Stimulated activated CD4-positive, alpha-beta T cell treated with anti-CD3 and anti-CD28 coated beads, Interleukin-1b, Interleukin-23, amount 100 ng/mL, for 4 hours (primary cell): Measurements from ENCODE around the gene PALB2.

Experiments used
- DNase-seq, 2 donors: peaks; one replicate each; pipeline ENCODE4 v3.0.0-alpha.2; 2020; ENCODE audit warnings: low read depth in 2 of 2

Gene PALB2

DNA sequence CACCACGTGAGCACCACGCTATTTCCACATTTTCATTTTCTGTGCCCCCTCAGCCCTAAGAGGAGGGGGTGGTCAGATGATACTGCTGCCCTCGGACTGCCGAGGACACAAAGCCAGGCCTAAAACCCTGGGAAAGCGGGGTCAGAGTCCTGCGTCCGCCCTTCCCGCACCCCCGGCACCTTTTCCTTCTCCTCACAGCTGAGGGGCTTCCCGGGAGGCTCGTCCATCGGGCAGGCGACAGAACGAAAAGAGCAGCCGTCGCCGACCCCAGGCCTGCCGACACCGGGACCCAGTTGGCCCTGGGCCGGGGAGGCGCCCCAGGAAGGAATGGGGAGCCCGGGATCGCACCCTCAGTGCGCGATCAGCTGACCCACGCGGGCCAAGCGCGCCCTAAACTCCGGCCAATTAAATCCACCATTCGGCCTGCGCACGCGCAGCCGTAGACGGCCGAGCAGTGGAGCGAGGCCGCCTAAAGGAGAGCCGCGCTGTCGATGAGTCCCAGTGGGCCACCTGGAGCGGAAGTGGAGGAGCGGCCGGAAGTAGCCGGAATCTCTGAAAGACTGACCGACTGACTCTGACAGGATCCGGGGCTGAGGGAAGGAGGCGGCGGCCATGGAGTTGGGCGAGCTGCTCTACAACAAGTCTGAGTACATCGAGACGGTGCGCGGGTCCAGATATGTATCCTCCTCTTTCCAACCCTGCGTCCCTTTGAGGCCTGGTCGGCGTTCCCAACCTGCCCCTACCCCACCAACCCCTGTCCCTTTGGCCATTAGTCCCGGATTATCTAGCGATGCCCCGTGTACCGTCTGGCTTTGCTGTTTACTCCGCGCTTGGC, at the start of gene PALB2, which contains the start of gene DCTN5:
TSS of gene PALB2 (minus strand) at position 380 of the 835 bp plus-strand sequence. CDS start at position 227, 153 bp downstream.
TSS of gene DCTN5 (plus strand) at position 536 of the 835 bp plus-strand sequence. CDS start at position 613, 77 bp downstream.
- DNase-seq = peak; percentile 69 to 77

DNA sequence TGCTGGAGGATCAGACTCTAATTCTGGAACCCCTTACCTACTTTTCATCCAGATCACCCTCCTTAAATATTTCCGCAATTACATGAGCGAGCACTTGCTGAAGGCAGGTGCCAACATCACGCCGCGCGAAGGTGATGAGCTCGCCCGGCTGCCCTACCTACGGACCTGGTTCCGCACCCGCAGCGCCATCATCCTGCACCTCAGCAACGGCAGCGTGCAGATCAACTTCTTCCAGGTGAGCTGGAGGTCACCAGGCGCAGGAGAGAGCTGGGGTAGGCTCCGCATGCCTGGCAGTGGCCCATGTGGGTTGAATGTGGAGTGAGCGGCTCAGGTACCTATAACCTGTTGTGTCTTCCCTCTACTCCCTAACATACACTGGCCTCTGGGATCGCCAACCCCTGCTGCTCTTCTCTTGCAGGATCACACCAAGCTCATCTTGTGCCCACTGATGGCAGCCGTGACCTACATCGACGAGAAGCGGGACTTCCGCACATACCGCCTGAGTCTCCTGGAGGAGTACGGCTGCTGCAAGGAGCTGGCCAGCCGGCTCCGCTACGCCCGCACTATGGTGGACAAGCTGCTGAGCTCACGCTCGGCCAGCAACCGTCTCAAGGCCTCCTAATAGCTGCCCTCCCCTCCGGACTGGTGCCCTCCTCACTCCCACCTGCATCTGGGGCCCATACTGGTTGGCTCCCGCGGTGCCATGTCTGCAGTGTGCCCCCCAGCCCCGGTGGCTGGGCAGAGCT, 48.5 kb upstream of the PALB2 start:
- no peak for DNase-seq

DNA sequence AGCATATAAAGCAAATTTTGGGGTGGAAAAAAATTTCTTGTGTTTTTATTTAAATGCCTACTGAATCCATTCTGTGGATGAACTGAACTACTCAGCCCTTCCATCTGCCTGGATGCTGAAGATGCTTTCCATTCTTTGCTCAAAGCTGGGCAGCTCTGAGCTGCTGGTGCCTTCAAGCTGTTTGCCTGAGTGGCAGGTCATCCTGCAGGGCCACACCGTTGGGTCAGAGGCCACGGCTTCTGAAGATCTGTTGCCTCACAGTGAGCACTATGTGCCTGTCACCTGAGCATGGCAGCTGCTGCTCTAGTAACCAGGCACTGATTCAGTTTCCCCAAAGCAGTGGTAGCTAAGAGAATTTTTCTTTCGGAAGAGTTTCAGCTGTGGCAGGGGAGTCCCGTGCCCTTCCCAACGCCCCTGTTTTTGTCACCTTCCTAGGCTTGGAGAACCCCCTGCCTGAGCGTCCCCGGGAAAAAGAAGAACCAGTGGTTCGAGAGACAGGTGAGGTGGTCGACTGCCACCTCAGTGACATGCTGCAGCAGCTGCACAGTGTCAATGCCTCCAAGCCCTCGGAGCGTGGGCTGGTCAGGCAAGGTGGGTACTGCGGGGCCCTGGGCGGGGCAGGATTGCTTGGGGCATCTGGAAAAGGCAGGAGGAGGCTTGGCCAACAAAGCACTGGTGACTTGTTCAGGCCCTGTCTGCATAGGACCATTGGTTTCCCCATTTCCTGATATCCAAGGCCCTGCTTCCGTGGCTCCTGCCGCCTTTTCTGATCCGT, 46.1 kb upstream of the PALB2 start:
- DNase-seq = no peak

DNA sequence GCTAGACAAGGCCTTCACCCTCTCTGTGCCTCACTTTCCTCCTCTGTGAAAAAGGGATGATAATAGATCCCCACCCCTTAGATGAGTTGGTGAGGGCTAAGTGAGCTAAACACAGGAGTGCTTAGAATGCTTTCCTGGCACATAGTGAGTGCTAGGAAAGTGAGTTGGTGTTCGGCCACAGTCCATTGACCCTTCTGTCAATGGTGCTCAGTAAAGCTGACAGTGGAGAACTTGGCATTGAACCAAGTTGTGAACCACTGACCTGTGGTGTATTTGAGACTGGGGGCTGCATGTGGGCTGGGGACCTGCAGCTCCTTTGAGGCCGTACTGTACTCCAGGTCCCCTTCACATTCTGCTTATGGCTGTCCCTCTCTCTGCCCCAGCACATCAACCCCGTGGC, 42.4 kb upstream of the PALB2 start:
- DNase-seq = no peak

DNA sequence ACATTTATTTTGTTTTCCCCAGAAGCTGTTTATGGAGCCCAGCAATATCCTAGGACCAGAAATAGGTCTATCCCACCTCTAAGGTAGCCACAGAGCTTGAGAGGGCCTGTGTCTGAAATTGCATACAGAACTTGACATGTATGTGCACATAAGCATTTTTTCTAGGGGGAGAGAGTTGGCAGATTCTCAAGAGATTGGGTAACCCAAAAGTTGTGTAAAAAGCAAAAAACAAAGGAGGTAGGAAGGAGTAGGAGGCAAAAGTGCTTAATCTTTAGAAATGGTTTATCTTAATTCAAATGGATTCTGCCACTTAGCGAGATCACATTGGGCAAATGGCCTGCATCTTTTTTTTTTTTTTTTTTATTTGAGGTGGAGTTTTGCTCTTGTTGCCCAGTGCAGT, 41.1 kb upstream of the PALB2 start:
- DNase-seq = no peak

DNA sequence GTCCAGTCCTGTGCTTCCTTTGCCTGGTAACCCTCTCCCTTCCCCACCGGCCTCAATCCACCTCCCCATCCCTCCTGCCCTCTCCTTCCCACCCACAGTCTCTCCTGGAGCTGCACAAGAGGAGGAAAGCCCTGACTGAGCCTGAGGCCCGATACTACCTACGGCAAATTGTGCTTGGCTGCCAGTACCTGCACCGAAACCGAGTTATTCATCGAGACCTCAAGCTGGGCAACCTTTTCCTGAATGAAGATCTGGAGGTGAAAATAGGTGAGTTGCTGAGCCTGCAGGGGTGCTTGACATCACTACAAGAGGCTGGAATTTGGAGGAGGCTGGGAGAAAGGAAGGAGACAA, 38.9 kb upstream of the PALB2 start:
- no peak for DNase-seq

DNA sequence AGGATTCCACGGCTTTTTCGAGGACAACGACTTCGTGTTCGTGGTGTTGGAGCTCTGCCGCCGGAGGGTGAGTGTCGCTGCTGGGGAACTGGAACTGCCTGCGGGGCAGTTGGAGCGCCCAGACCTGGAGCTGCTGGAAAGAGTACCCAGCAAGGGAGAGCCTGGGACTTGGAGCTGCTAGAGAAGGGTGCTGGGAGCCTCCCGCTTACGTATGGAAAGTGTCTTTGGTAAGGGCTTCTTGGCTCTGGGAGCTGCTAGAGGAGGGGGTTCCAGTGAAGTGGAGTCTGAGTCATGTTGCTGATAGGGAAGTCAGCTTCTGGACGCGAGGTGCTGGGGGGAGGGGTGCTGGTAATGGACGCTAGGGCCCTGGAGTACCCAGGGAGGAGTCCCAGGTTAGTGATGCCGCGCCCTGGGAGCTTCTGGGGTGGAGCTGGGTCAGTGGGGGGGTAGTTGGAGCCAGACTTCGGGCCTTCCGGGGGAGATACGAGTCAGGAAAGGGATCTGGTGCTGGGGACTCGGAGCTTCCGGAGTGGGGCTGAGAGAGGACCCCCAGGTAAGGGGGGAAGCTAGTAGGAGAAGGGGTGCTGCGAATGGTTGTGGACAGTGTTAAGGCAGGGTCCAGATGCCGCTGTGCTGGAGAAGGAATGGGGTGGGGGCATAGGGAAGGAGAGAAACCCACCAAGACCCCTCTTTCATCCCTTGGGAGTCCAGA, 38.3 kb upstream of the PALB2 start:
- no peak for DNase-seq

DNA sequence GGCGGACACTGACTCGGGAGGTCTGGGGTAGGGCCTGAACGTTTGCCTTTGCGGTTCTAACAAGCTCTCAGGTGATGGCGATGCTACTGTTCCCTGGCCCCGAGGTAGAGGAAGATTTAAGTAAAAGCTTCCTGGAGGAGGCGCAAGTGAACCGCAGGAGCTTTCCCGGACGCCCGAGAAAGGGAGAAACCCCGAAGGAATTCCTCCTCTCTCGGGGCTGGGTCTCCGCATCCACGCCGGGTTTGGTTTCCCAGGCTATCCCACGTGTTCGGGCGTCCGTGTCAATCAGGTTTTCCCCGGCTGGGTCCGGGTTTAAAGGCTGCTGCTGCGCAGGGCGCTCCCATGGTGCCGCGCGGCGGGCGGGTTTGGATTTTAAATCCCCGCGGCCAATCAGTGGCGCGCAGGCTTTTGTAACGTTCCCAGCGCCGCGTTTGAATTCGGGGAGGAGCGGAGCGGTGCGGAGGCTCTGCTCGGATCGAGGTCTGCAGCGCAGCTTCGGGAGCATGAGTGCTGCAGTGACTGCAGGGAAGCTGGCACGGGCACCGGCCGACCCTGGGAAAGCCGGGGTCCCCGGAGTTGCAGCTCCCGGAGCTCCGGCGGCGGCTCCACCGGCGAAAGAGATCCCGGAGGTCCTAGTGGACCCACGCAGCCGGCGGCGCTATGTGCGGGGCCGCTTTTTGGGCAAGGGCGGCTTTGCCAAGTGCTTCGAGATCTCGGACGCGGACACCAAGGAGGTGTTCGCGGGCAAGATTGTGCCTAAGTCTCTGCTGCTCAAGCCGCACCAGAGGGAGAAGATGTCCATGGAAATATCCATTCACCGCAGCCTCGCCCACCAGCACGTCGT, 37.5 kb upstream of the PALB2 start, which contains the start of gene PLK1:
TSS of gene PLK1 (plus strand) at position 460 of the 844 bp plus-strand sequence. CDS start at position 504, 44 bp downstream.
- DNase-seq = peak; percentile 49 to 68

DNA sequence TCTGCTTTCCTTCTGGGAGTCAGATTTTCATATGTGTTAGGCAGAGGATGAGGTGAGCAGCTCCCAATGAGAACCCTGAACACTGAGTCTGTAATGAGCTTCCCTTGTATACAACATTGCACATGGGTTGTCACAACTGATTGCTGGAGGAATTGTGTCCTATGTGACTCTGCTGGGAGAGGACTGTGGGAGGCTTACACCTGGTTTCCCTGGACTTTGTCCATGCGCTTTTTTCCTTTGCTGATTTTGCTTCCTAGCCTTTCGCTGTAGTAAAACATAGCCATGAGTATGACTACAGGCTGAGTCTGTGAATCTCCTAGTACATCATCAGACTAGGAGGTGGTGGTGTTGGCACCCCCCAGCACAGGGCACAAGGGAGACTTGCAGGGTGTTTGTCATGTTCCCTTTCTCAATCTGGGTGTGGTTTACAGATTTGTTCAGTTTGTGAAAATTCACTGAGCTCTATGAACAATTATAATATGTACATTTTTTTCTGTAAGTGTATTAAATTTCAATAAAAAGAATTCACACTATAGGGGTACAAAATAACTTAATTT, 35.9 kb upstream of the PALB2 start:
- no peak for DNase-seq

DNA sequence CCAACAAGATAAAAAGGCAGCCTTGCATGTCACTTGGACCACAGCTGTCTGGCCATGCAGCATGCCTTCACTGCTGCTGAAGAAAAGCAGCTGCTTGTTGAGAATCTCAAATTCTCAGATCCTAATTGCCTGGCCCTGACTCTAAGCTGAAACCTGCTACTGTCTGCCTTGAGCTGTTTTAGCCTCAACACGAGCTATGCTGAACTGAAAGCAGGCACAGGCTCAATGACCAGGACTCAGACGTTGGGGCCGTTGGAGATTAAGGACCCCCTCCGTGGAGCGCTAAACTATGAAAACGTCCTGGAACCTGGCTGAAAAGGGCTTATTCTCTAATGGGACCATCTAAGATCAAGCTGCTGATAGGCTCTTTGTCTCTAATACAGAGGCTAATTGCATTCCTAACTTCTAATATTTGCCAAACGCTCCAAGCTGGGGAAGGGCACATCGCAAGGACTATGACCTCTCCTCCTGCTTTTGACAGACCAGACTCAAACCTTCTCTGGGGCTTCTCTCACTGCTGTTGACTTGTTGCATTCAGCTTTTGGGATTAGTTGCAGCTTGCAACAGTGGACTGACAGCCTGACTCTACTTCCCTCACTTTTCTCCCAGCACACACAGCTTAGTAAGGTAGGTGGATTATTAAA, 33.0 kb upstream of the PALB2 start:
- no peak for DNase-seq

DNA sequence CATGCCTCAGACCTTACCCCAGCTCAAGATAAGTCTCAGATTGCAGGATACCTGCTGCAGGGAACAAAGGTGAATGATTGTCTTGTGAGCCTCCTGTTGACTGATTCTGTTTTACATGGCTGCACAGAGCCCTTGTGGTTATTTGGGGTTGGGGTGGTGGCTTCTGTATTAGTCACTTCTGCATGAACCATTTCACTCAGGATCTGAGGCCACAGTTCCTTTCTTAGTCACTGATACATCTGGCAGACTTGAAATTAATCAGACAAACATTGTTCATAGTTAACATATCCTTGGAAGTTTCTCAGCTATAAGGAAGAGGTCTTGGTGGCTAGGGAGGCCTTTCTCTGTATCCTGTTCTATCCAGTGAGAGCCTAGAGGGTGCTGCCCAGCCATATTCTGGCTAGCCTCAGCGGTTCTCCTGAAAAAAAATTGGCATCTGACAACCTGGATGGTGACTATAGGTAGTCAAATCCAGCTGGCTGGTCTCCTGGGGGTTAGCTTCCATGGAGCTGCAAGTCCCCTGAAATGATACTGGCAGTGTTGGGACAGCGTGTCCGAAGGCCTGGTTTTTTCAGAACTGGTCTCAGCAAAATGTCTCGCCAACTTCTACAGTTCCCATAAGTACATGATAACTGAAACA, 29.1 kb upstream of the PALB2 start:
- DNase-seq = no peak

DNA sequence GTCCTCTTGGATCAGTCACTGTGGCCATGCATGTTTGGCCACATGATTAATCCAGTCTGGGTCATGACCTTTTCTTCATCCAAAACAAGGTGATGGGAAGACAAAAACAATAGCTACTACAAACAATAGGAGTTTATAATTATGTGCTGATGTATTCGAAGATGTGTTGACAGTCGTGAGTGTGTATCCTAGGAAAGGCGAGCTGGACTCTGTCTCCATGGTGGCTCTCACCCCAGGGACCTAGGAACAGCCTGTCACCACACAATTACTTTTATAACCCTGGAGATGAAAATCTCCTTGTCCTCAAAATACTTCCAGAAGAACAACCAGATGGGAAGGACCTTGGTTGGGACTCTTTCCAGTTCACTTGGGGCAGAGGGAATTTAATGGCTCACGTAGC, 27.8 kb upstream of the PALB2 start:
- no peak for DNase-seq

DNA sequence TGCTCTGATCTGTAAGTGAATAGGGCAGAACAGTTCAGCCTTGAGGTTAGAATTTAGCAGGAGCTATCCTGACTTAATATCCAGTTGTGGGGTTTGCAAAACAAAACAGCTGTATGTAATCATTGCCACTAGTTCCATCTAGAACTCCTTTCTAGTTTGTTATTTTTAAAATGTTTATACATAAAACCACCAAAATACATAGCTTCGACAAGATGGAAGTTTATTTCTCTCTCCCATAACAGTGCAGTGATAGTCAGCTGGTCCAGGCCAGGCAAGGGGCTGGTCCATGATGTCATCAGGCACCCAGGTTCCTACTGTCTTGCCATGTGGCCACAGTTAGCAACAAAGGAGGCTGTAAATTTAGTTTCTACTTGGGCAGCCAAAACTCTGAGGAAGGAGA, 27.1 kb upstream of the PALB2 start:
- no peak for DNase-seq

DNA sequence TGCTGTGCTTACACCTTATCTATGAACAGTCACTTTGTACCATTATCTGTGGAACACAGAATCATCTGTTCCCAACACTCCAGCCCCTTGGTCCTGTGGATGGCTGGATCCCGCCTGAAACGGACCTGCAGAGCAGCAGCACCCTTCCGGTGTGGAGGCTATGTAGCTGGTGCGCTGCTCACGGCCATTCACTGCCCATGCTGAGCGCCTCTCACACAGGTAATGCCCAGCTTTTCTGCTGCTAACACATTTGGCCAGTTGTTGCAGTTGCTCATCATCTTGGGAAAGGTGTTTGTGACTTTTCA, 26.2 kb upstream of the PALB2 start:
- no peak for DNase-seq

DNA sequence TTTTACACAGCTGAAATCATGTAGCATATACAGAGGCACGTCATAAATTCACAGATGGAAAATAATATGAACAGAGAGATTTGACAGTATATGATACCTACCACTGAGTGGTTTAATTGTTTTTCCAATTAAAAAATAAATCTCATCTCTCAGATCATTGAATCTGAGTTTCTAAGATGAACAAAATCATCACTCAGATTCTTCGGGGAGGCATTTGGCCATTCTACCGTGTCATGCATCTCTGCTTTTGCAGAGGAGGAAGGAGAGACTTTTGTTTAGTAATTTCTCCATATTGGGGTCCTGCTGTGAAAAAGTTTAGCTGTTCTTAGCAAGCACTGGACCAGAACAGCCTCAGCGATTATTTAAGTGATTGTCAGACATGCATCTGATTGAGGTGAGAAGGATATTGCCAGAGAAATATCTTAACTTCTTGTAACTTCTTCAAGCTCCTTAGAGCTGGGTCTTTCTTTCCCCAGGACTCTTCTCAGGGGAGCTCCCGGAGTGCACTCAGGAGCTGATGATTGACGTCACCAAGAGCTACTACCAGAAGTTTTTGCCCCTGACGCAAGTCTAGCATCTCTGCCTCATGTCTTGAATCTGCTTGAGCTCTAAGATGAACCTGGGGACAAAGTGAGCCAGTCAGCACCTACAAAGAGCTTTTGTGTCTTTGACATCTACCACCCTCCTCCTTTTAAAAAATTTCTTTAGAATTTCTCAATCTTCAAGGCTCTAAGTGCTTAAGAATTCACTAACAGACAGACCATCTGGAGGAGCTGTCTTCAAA, 25.7 kb upstream of the PALB2 start:
- no peak for DNase-seq

DNA sequence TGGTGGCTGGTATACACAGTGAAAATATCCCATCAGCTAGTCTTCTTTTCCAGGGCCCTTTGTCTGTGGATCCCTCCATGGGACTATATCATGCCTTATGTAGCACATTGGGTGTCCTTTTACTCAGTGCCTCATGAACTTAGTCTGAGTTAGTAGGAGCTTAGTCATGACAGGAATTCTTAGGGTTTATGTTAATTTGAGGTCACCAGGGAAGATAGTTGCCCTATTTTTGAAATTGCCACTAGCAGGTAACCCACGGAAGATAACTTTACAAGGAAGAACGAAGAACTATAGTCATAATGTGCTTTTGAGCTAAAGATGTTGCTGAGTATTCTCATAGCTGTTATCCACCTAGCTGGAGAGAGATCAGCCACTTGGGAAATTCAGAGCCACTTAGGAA, 22.8 kb upstream of the PALB2 start:
- no peak for DNase-seq

DNA sequence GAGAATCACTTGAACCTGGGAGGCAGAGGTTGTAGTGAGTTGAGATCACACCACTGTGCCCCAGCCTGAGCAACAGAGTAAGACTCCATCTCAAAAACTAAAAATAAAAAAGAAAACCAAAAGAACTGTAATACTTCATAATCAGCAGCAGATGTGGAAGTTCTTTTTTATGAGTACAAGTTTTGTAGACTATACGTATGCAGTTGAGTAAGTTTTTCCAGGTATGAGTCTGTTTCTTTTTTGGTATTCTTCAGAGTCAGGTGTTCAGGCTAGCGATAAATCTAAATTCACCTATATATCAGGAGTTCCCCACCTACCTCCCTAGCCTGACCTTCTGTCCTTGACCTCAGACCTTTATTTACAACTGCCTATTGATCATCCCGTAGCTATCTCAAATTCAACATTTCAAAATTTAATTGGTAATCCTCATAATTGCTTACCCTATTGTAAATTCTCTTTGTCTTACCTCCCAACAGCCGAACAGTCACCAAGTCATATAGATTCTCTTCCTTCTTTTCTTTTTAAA, 10.9 kb upstream of the PALB2 start:
- no peak for DNase-seq

DNA sequence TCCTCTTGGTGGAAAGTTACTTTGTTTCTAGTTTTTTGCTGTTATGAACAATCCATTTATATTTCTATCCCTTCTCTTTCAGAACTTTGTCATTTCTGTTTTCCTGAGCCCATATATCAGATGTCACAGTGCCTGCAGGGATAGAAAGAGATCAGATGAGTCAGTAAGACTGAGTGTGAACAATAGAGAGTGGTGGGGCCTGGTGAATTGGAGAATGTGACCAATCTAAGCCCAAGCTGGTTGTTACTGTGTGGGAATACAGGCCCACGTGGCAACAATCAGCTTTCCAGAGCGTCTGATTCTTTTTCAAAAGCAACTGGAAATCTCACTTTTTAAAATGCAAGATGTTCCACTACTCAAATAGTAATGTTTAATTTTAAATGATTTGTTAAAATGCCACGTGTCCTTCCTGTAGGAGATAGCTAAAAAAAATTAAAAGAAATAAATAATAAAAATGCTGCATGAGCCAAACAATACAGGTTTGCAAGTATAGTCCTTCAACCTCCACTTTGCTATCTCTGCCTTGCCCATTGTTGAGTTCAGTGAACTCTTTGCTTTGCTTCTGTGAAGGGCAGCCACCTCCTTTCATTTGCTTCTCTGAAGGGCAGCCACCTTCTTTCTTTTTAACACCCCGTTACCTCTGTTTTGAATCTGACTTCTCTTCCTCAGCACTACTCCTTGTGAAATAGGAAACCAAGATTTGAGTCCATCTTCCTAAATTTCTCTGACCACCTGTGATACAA, 9.7 kb upstream of the PALB2 start:
- no peak for DNase-seq
